WI38 (cell line): ENCODE results near the gene ERBB4.

Experiments
- H3K4me3 ChIP-seq: 2 replicates; pipeline ENCODE4 v1.5.1; 2011; ENCODE audit warnings: low read depth, mild to moderate bottlenecking, control low read depth, low read length
- CTCF ChIP-seq: IDR thresholded peaks from 2 replicates; pipeline ENCODE4 v1.5.1; 2012; ENCODE audit warnings: low read depth, mild to moderate bottlenecking, control low read depth, low read length

The ERBB4 gene

GRCh38 chr2:212427638-212428037 lies 111.0 kb downstream of the ERBB4 start:
- no peak for TF ChIP-seq CTCF
- no peak overlapping the region for H3K4me3 ChIP-seq

GRCh38 chr2:212426637-212427412 lies 111.8 kb downstream of the ERBB4 start:
- TF ChIP-seq CTCF = no peak
- no peak overlapping the region for H3K4me3 ChIP-seq

- TF ChIP-seq CTCF = no peak
- H3K4me3 ChIP-seq = no peak overlapping the region
Measured at GRCh38 chr2:212424082-212424481, 114.5 kb downstream of the ERBB4 start.

GRCh38 chr2:212423089-212423488 lies 115.5 kb downstream of the ERBB4 start:
- H3K4me3 ChIP-seq = no peak overlapping the region
- no peak for TF ChIP-seq CTCF

GRCh38 chr2:212421556-212422334 lies 116.9 kb downstream of the ERBB4 start:
- TF ChIP-seq CTCF = no peak
- H3K4me3 ChIP-seq = no peak overlapping the region

- H3K4me3 ChIP-seq = no peak overlapping the region
- no peak for TF ChIP-seq CTCF
Measured at GRCh38 chr2:212416086-212416485, 122.5 kb downstream of the ERBB4 start.

- no peak for TF ChIP-seq CTCF
Measured at GRCh38 chr2:212414767-212415211, 123.8 kb downstream of the ERBB4 start.

More at GRCh38 chr2:212414767-212415211, 123.8 kb downstream of the ERBB4 start:
- no peak overlapping the region for H3K4me3 ChIP-seq
